ENCODE data around the gene TGFBR3.

DNA sequence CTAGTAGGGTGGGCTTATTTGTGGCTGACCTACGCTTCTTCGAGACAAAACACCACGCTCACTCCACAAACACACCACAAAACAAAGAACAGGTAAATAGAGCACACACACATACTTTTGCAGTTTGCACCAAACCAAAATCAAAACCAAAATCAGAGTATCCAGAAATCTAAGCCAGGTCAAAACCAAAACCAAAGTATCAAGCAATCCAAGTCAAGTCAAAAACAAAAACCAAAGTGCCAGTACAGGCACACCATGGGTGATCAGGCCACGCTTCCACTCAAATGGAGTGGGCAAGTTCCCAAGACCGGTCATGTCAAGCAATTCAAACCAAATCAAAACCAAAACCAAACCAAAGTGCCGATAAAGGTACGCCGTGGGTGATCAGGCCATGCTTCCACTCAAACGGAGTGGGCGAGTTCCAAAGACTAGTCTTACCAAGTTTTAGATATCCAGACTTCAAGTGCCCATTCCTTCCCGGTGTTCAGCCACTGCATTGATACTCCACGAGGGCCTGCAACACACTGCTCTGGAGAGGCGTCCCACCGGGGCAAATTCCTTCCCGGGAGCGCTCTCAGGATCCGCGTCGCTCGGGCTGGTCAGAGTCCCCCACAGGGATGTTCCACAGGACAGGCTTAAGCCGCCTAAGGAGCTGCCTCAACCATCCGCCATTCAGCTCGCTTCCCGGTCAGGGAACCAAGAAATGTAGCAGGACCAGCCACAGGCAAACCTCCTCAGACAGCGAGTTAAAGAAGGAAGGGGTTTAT is 216.2 kb downstream of the TGFBR3 start:
- TF ChIP-seq, protein P1, sequence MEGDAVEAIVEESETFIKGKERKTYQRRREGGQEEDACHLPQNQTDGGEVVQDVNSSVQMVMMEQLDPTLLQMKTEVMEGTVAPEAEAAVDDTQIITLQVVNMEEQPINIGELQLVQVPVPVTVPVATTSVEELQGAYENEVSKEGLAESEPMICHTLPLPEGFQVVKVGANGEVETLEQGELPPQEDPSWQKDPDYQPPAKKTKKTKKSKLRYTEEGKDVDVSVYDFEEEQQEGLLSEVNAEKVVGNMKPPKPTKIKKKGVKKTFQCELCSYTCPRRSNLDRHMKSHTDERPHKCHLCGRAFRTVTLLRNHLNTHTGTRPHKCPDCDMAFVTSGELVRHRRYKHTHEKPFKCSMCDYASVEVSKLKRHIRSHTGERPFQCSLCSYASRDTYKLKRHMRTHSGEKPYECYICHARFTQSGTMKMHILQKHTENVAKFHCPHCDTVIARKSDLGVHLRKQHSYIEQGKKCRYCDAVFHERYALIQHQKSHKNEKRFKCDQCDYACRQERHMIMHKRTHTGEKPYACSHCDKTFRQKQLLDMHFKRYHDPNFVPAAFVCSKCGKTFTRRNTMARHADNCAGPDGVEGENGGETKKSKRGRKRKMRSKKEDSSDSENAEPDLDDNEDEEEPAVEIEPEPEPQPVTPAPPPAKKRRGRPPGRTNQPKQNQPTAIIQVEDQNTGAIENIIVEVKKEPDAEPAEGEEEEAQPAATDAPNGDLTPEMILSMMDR (IDR thresholded peaks at IDR 0.05): no peak
- TF ChIP-seq EP300 (IDR thresholded peaks at IDR 0.05): no peak
- no peak for TF ChIP-seq POLR2A (IDR thresholded peaks at IDR 0.05)
